Ovary (tissue), 3 donors: ENCODE measurements around the gene BTBD8.

Experiments used
- CTCF ChIP-seq, 3 donors: fragments of 450-650 bp in 2 of 3; fragments of 200-600 bp in 1 of 3; IDR thresholded peaks; one replicate each; pipeline versions ENCODE4 v1.5.1 to v1.8.0; 2016 to 2022; ENCODE audit warnings: antibody characterized with exemption in 3 of 3, mild to moderate bottlenecking in 1 of 3
- EP300 ChIP-seq: sonication (generic); formaldehyde crosslinking; IDR thresholded peaks from one replicate; pipeline ENCODE4 v1.6.1; 2017; ENCODE audit warnings: antibody characterized with exemption
- POLR2A ChIP-seq: fragments of 450-650 bp; IDR thresholded peaks from one replicate; pipeline ENCODE4 v1.6.1; 2017; ENCODE audit warnings: antibody characterized with exemption, mild to moderate bottlenecking, moderate library complexity
- donor health status: DM: no; HTN: no; CAD: no.

GRCh38 chr1:92123868-92124267 is 43.7 kb downstream of the BTBD8 start:
- TF ChIP-seq CTCF (IDR thresholded peaks at IDR 0.05) (no peak), EP300 (no peak), POLR2A (no peak)
